NK-92 (cell line): ENCODE data around the gene RIC3.

ENCODE experiments used
- DNase-seq: peaks from one replicate; lab custom pipeline; 2025; ENCODE audit not compliant: unreplicated experiment; lab: John Stamatoyannopoulos, UW

RIC3 gene

DNA sequence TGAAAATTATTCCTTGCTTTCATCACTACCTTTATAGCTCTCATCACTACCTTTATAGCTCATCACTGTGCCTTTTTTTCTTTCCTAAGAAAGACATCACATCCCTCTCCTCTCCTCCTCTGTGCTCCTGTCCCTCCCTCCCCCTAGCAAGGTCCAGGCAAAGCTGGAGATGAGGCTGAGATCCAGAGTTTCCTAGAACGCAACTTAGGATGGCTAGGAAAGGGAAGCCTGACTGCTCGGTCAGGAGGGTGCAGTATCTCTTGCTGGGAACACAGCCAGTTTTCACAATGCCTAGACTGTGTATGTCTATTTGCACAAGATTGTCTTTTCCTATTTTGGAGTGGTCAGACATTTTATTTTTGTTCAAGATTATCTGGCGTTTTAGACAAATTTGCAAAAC is 63.2 kb downstream of the RIC3 start:
- DNase-seq: no peak

DNA sequence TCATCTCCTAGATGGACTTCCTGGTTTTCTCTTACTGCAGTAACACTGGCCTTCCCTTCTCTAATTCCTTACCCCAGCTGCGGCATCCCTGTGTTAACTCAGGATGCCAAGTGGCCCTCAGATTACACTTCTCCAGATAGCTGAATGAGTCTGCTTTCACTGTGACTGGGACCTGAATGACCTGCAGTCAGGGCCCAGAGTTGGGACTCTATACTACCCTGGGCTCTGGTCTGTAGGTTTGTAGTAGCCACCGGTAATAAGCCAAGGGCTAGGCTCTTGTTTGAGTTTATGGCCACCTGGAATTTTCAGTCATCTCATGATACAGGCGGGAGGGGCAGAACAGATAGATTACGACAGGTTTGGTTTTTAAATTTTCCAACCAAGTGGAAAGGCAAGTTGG is 63.7 kb downstream of the RIC3 start:
- DNase-seq: no peak

DNA sequence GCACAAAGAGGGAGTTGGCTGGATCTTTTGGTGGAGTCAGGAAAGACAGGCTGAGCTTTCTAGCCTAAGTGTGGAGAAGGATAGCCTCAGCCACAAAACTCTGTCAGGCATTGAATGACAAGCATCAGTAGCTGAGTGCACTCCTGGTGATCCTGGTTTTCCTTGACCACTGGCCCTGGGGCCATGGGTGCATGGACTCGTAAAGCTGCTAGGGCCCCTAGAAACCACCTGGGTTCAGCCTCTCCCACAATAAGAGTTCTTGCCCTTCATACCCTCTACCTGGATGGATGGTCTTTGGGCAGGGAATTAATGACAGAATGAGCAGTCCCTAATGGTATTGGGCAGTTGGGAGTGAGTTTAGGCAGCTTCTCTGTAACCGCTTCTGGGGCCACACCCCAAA is 64.9 kb downstream of the RIC3 start:
- DNase-seq: no peak

DNA sequence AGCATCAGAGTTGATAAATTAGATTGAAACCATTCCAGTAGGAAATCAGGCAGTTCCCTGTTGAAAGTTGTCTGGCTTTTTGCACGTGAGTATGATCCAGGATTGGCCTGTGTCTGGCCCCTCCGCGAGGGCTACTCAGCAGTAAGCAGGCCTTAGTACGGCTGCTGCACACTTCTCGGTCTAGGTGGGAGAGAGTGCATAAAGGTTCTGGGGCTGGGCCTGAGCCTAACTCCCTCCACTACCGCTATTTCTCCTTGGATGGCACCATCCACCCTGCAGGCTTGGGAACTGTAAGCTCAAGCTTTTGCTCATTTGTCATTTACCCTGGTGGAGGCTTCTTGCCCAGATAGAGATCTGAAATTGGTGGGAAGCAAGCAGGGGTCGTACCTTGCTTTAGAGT is 65.9 kb downstream of the RIC3 start:
- DNase-seq: no peak

DNA sequence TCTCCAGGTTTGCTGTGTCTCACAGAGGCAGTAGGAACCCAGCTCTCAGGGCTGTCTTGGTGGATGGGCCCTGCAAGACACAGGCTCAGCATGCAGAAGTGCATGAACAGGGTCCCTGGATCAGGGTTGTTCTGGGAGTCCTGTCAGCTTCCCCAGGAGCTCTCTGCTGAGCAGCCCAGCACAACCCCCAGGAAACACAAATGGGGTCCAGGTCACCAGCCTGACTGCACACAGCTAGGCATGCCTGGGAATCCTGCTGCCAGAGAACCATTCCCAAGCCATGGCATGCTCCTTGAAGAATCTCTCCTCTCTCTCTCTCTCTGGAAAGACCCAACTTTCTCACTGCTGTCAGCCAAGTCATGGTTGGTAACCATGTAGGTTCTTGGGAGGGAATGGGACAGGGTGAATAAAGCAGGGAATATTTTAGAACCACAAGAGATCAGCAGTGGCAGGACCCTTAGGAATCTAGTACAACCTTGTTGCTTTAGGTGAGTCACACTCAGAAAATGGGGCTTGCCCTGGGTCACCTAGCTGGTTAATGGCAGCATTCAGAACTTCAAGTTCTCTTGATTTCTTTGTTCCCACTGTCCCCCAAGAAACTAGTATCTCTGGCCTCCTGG is 66.4 kb downstream of the RIC3 start:
- no peak for DNase-seq

DNA sequence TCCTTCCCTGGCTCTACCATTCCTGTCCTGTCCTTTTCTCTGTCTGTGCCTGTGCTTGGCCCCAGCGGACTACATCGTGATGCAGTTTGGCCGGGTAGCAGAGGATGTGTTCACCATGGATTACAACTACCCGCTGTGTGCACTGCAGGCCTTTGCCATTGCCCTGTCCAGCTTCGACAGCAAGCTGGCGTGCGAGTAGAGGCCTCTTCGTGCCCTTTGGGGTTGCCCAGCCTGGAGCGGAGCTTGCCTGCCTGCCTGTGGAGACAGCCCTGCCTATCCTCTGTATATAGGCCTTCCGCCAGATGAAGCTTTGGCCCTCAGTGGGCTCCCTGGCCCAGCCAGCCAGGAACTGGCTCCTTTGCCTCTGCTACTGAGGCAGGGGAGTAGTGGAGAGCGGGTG is 67.4 kb downstream of the RIC3 start:
- no peak for DNase-seq

DNA sequence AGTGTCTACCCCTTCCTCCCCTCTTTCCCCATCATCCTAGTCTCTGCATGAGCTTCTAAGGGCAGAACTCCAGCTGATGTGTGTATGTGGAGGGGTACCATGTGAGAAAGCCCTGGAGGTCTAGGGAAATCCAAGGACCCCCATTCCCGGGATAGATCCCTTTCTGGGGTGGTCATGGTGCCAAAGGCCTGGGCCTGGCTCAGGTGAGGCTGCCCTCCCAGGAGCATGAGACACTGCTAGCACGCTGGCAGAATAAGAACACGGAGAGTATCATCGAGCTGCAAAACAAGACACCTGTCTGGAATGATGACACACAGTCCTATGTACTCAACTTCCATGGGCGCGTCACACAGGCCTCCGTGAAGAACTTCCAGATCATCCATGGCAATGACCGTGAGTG is 68.2 kb downstream of the RIC3 start:
- no peak for DNase-seq

DNA sequence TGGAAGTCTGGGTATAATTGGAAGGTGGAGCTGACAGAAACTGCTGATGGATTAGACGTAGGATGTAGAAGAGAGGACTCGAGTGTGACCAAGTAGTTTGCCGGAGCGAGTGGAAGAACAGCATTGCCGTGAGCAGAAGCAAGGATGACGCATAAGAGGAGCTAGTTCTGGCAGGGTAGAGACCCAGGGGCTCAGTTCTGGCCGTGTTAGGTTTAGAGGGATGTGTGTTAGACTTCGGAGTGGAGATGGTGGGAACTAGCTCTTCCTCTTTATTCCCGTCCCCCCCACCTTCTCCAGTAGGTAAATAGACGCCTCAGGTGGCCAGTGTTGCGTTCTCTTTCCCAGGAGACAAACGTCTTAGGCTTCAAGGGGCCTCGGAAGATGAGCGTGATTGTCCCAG is 68.7 kb downstream of the RIC3 start:
- DNase-seq: no peak

DNA sequence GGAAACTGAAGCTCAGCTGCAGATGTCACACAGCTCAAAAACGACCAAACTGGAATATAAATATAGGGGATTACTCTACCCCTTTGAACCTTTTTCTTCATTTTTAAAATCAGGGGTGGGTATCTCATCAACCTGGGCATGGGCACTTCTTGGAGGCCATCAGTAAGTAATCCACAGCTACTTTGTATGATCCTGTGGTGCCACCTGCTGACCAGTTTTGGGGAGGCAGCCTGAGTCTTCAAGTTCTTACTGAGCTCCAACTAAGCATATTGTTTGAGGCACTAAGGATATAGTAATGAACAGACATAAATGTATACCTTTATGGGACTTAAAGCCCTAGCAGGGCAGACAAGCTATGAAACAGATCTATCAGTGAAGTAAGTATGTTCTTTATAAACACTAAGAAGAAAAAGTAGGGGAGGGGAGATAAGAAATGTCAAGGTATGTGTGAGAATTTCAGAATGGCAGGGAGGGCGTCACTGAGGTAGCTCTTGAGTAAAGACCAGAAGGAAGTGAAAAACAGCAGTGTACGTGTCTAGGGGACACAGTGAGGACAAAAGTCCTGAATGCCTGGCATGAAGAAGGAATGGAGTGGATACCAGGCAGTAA is 69.4 kb downstream of the RIC3 start:
- DNase-seq: no peak

DNA sequence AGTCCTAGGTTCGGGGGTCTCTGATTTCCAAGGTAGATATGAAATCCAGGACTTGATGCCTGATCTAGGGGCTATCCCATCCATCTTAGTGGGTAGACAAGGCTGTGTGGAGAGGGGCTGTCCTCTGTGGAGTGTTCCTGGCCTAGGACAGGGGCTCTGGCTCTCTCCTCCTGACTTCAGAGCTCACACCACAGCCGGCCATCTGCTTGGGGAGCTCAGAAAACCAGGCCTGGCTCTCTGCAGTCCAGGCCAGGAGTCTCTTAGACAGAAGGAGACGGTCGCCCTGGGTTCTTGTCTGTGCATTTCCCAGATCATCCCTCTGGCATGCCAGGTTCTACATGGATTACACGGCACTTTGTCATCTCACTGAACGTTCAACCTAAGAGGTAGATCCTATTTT is 69.9 kb downstream of the RIC3 start:
- no peak for DNase-seq

DNA sequence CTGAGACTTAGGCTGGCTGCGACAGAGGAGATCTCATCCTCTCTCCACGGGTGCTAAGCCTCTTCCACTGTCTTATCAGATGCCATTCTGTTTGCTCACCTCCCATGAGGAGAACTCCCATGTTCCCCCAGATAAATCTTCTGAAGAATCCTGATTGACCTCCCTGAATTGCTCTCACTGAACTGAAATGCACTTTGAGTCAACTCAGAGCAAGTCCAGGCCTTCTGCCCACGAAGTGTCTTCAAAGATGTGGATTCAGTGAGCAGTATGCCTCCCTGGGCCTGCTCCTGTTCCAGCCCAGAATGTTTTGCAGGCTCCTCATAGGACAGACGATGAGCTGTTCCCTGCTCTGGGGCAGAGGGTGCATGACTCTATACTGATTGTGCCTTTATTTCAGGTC is 70.5 kb downstream of the RIC3 start:
- DNase-seq: no peak

DNA sequence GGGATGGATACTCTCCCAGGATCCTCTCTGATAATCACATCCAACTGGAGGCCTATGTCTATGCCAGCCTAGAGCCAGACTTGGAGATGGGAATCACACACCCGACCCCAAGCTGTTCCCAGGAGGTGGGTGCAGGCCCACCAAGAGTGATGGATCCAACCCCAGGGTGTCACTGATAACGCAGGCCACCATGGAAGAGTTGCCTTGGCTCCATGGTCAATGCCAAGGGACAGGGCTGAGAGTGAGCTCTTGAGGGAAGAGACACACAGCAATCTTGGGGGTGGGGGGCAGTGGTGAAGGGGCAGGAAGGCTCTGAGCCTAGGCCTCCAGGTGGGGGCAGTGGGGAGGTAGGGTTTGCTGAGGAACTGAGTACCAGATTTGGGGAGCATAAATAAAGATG is 70.9 kb downstream of the RIC3 start:
- no peak for DNase-seq

DNA sequence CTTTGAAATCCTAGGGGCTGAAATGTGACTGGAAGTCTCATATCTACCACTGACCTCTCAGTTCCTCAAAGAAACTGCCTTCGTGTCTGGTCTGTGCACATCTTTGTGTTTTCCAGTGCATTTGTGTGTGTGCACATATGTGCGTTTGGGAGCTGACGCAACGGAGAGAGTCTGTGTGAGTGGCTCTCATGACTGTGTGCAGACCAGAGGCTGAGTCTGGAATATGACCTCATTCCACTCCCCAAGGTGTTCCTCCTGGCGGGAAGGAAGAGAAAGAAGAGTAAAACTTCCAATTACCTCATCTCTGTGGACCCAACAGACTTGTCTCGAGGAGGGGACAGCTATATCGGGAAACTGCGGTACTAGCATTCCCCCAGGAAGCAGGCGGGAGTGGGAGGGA is 71.4 kb downstream of the RIC3 start:
- DNase-seq: no peak

DNA sequence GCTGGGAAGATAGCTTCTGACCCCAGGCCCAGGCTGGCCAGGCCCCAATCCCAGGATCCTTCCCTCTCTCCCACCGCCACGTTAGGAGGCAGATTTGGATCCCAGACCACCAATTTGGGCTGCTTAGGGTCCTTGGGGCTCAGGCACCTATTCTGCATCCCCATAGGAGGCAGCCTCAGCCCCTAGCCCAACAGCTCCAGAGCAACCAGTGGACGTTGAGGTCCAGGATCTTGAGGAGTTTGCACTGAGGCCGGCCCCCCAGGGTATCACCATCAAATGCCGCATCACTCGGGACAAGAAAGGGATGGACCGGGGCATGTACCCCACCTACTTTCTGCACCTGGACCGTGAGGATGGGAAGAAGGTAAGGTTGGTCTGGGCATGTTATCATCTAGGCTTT is 71.8 kb downstream of the RIC3 start:
- DNase-seq: no peak

DNA sequence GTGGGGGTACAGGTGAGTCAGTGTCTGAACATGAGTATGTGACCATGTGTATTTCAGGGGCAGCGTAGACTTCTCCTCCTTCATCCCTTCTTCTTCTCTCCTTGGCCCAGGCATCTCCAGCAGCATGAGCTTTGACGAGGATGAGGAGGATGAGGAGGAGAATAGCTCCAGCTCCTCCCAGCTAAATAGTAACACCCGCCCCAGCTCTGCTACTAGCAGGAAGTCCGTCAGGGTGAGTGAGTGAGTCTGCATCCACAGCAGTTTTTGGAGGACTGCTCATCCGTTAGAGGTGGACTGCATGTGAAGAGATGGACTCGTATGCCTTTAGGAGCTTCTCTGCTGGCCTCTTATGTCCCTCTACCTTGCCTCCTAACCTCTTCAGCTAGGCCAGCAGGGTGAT is 72.2 kb downstream of the RIC3 start:
- no peak for DNase-seq

DNA sequence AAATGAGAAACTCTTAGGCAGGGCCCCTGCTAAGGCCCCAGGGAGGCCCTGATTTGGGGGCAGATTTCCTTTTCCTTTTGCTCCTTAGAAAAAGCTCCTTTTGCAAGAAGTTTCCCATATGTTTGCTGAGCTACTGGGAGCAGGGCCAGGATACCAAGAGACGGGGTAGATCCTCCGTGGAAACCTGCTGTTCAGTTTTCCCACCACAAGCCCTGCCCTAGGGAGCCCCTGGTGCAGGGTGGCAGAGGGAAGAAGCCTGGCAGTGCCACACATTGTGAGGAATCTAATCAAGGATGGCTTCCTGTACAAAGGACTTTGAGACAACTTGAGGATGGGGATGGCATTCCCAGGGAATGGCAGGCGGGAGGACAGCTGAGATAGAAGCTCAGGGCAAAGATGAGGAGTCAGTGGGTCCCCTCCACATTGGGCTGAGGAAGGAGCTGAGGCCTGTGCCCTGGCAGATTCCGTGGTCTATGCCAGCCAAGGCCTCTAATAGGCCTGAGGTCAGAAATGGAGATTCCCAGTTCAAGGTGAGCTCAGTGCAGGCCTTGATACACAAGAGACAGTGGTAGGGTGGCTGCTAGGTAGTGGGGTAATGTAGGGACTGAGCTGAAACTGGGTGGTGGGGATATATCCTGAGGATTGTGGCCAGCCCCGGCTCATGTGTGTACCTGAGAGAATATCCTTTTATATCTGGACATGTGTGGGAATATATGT is 72.9 kb downstream of the RIC3 start:
- no peak for DNase-seq

DNA sequence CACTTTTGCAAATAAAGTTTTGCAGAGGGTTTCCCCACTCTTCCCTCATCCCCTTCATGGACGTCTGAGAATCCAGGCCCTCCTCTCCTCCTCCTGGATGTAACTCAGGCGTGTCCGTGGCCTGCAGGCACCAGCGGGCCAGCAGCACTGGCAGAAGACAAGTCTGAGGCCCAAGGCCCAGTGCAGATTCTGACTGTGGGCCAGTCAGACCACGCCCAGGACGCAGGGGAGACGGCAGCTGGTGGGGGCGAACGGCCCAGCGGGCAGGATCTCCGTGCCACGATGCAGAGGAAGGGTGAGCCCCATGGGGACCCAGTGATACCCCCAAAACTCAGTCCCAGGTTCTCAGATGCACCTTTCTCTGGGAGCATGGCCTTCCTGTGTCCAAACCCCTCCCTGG is 73.5 kb downstream of the RIC3 start:
- DNase-seq: no peak

DNA sequence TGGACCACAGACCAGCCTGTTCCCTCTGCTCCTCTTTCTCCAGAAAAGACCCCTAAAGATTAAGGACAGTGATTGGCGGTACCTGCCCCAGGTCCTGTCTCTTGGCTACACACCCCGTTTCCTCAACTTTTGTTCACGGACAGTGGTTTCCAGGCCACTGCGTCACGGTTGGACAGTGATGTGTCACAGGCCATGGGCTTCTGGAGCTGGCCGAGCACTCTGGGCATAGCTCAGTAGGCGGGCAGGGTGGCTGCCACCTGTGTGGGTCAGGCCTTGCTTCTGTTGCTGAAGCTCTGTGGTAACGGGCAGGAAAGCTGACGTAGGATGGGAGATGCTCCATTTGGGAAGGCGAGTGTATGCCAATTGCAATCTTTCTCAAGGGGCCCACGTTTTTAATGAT is 74.2 kb downstream of the RIC3 start:
- no peak for DNase-seq

DNA sequence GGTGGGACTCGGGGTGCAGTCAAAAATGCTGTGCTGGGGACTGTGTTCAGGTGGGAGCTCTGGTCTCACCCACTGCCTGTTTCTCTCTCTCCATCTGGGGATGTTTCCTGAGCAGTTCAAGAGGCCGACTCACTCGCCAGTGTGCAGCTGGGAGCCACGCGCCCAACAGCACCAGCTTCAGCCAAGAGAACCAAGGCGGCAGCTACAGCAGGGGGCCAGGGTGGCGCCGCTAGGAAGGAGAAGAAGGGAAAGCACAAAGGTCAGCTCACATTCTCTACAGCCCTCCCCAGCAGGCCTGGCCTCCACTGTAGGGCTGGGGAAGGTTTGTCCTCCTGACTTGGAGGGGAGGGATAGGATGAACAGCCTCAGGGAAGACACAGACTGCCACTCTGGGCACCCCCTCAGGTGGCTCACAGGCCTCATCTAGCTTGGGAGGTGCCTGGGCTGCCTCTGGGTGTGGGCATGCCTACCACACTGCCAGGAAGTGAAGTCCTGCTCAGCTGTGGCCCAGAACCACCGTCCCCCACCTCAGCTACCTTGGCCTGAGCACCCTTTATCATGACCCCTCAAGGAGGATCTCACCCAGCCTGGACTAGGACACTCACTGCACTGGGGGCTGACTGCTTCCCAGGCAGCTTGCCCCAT is 74.8 kb downstream of the RIC3 start:
- DNase-seq: no peak

DNA sequence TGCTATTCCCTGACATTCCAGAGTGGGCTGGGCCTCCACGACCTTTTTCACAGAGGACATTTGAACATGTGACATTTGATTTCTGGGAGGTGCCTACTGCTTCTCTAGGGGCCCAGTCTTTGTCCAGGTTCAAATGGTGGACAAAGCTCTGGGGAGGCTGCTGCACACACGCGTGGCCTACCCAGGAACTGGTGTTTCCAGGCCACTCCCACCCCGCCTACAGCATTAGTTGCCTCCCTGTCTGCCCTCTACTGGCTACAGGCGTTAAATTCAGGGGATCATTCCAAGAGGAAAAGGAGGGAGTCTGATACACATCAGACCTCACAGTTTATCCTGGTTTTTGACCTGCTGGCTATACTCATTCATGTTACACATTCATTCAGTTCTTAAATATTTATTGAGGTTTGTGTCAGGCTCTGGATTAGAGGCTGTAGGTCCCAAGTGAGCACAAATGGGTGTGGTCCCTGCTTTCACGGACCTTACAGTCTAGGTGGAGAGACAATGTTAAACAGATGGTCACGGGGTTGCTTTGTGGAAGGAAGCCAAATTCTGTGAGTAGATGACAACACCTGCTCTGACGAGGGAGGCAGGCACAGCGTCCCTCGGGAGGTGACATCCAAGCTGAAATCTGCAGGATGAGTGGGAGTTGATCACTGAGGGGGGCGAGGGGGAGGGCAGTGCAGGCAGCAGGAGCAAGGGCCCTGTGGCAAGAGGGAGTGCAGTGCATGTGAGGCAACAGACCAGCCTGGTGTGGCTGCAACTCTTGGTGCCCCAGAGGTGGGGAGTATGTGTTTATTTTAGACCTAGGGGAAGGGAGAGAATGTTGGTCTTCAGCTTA is 76.0 kb downstream of the RIC3 start:
- no peak for DNase-seq

DNA sequence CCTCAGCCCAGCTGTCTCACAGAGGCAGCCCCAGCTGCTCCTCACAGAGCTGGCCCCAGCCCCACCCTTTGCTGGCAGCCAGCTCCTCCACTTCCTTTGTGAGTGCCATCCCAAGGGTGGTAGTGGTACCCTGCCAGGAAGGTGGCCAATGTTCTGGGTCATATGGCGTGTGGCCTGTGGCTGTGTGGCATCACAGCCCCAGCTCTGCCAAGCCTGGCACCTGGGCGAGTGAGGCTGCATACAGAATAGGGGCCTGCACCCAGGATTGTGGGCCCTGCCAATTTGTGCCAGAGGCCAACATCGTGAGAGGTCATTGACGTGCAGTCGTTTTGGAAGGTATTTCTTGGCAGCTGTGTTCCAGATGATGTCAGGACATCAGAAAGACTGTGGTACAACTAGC is 77.1 kb downstream of the RIC3 start:
- DNase-seq: no peak
